Trophoblast cell (in vitro differentiated cells and primary cell): Measurements from ENCODE around the gene CXCR4.

Source experiments
- DNase-seq, 2 donors: peaks; one replicate each; pipeline ENCODE4 v3.0.0-alpha.2; 2016
- H2AFZ ChIP-seq: 2 replicates; pipeline ENCODE4 v1.6.1; 2013; ENCODE audit warnings: low read length, moderate library complexity, mild to moderate bottlenecking; ENCODE audit not compliant: insufficient read depth, poor library complexity
- H2AK5ac ChIP-seq: 2 replicates; pipeline ENCODE4 v1.6.1; 2013; ENCODE audit warnings: mild to moderate bottlenecking, low read length
- H2BK120ac ChIP-seq: 2 replicates; pipeline ENCODE4 v1.6.1; 2013; ENCODE audit warnings: low read length, mild to moderate bottlenecking, moderate library complexity; ENCODE audit not compliant: insufficient read depth, poor library complexity
- H2BK12ac ChIP-seq: 2 replicates; pipeline ENCODE4 v1.6.1; 2013; ENCODE audit warnings: mild to moderate bottlenecking, low read length, moderate library complexity
- H2BK5ac ChIP-seq: 2 replicates; pipeline ENCODE4 v1.6.1; 2013; ENCODE audit warnings: low read length, low read depth, moderate library complexity, mild to moderate bottlenecking; ENCODE audit not compliant: poor library complexity
- H3K14ac ChIP-seq: 2 replicates; pipeline ENCODE4 v1.6.1; 2013; ENCODE audit warnings: mild to moderate bottlenecking, low read length
- H3K18ac ChIP-seq: 2 replicates; pipeline ENCODE4 v1.6.1; 2013; ENCODE audit warnings: mild to moderate bottlenecking, low read length
- H3K23ac ChIP-seq: 2 replicates; pipeline ENCODE4 v1.6.1; 2013; ENCODE audit warnings: low read length
- H3K27ac ChIP-seq: 2 replicates; pipeline ENCODE4 v1.5.1; 2013; ENCODE audit warnings: low read depth, mild to moderate bottlenecking, inconsistent platforms, low read length, moderate library complexity
- H3K27me3 ChIP-seq: 2 replicates; pipeline ENCODE4 v1.6.1; 2013; ENCODE audit warnings: inconsistent platforms, mild to moderate bottlenecking, low read length, moderate library complexity; ENCODE audit not compliant: insufficient read depth
- H3K36me3 ChIP-seq, 2 experiments: 1 replicate in 1 of 2; 2 replicates in 1 of 2; pipeline ENCODE4 v1.6.1; 2013; ENCODE audit warnings: low read length in 2 of 2, mild to moderate bottlenecking in 2 of 2, moderate library complexity in 1 of 2; ENCODE audit not compliant: insufficient read depth in 2 of 2, control insufficient read depth in 1 of 2
- H3K4ac ChIP-seq: 2 replicates; pipeline ENCODE4 v1.6.1; 2013; ENCODE audit warnings: low read depth, mild to moderate bottlenecking, low read length, moderate library complexity
- H3K4me1 ChIP-seq, 2 experiments: 1 replicate in 1 of 2; 2 replicates in 1 of 2; pipeline ENCODE4 v1.6.1; 2013; ENCODE audit warnings: low read length in 2 of 2, mild to moderate bottlenecking in 2 of 2, moderate library complexity in 1 of 2; ENCODE audit not compliant: insufficient read depth in 2 of 2, control insufficient read depth in 1 of 2
- H3K4me2 ChIP-seq: 2 replicates; pipeline ENCODE4 v1.6.1; 2013; ENCODE audit warnings: inconsistent platforms, mild to moderate bottlenecking, low read length, moderate library complexity
- H3K4me3 ChIP-seq: 2 replicates; pipeline ENCODE4 v1.5.1; 2013; ENCODE audit warnings: mild to moderate bottlenecking, low read depth, low read length, inconsistent platforms
- H3K79me1 ChIP-seq: one replicate; pipeline ENCODE4 v1.6.1; 2013; ENCODE audit warnings: low read length
- H3K79me2 ChIP-seq: 2 replicates; pipeline ENCODE4 v1.6.1; 2013; ENCODE audit warnings: low read length, mild to moderate bottlenecking; ENCODE audit not compliant: control insufficient read depth, insufficient read depth, poor library complexity
- H3K9ac ChIP-seq: 2 replicates; pipeline ENCODE4 v1.6.1; 2013; ENCODE audit warnings: mild to moderate bottlenecking, low read length
- H3K9me3 ChIP-seq: 2 replicates; pipeline ENCODE4 v1.6.1; 2013; ENCODE audit warnings: low read depth, mild to moderate bottlenecking, control low read depth, inconsistent platforms, low read length; ENCODE audit not compliant: insufficient read depth
- H4K12ac ChIP-seq: 2 replicates; pipeline ENCODE4 v1.6.1; 2013; ENCODE audit warnings: low read depth, mild to moderate bottlenecking, low read length, moderate library complexity
- H4K8ac ChIP-seq: 2 replicates; pipeline ENCODE4 v1.6.1; 2013; ENCODE audit warnings: low read depth, mild to moderate bottlenecking, low read length, moderate library complexity
- H4K91ac ChIP-seq: one replicate; pipeline ENCODE4 v1.6.1; 2013; ENCODE audit warnings: low read depth, mild to moderate bottlenecking, low read length, moderate library complexity
- WGBS: extraction: QIAGEN DNeasy Blood & Tissue Kit; methylation state at CpG from one replicate; pipeline ENCODE4 v1.1.7; 2013; ENCODE audit warnings: missing lambda C conversion rate; ENCODE audit not compliant: insufficient read length, insufficient coverage; ENCODE audit errors: extremely low coverage; 5-methylcytosine and 5-hydroxymethylcytosine counted together

CXCR4 gene

GRCh38 chr2:136080114-136080513 lies 37.8 kb downstream of the CXCR4 start:
- Histone ChIP-seq H3K79me1 (no peaks in the 10 kb centered on the region), H4K12ac (no peak overlapping the region), H3K79me2 (no peaks in the 10 kb centered on the region), H3K9ac (no peak overlapping the region), H3K4me1 (peaks cover 0 to 2% of the 10 kb centered on the region in 2 experiments), H2BK5ac (no peak overlapping the region), H3K14ac (no peak overlapping the region), H2AK5ac (no peak overlapping the region), H2AFZ (no peak overlapping the region), H2BK12ac (no peak overlapping the region), H3K27ac (no peak overlapping the region), H3K4me2 (no peak overlapping the region), H3K36me3 (no peaks in the 10 kb centered on the region), H3K27me3 (no peaks in the 10 kb centered on the region), H3K4me3 (no peak overlapping the region), H4K8ac (no peak overlapping the region), H3K18ac (no peak overlapping the region), H4K91ac (no peak overlapping the region), H3K4ac (no peak overlapping the region), H3K9me3 (peaks cover 4% of the 10 kb centered on the region), H2BK120ac (no peak overlapping the region), H3K23ac (no peak overlapping the region)
- no CpG with 5 or more reads among the region's 2 CpGs for whole genome bisulfite sequencing
- DNase-seq, result peak in 1 of 2 donors; percentile 36

- H3K14ac ChIP-seq, result no peak overlapping the region
- no peaks in the 10 kb centered on the region for H3K79me2 ChIP-seq
- H3K23ac ChIP-seq, result no peak overlapping the region
- H3K4me1 ChIP-seq, result peaks cover 0 to 2% of the 10 kb centered on the region in 2 experiments
- no peak overlapping the region for H2AFZ ChIP-seq
- no peak overlapping the region for H2AK5ac ChIP-seq
- H4K12ac ChIP-seq, result no peak overlapping the region
- H3K36me3 ChIP-seq, result no peaks in the 10 kb centered on the region
- no peak overlapping the region for H4K8ac ChIP-seq
- no peak overlapping the region for H4K91ac ChIP-seq
- H2BK12ac ChIP-seq, result no peak overlapping the region
- no peak overlapping the region for H2BK5ac ChIP-seq
- H3K4me3 ChIP-seq, result no peak overlapping the region
- H3K9ac ChIP-seq, result no peak overlapping the region
- DNase-seq, result no peak
- no peak overlapping the region for H3K27ac ChIP-seq
- H3K27me3 ChIP-seq, result no peaks in the 10 kb centered on the region
- no peak overlapping the region for H2BK120ac ChIP-seq
- H3K4ac ChIP-seq, result no peak overlapping the region
- no peaks in the 10 kb centered on the region for H3K79me1 ChIP-seq
- H3K18ac ChIP-seq, result no peak overlapping the region
- H3K4me2 ChIP-seq, result no peak overlapping the region
- WGBS, result no CpG with 5 or more reads among the region's 5 CpGs
- H3K9me3 ChIP-seq, result peaks cover 4% of the 10 kb centered on the region
These were observed 40.8 kb downstream of the CXCR4 start for GRCh38 chr2:136077107-136077506.

- Histone ChIP-seq H3K18ac (no peak overlapping the region), H2AK5ac (no peak overlapping the region), H3K4me2 (no peak overlapping the region), H2BK120ac (no peak overlapping the region), H4K8ac (no peak overlapping the region), H3K79me1 (no peaks in the 10 kb centered on the region), H3K36me3 (no peaks in the 10 kb centered on the region), H2BK12ac (no peak overlapping the region), H3K9ac (no peak overlapping the region), H3K27me3 (no peaks in the 10 kb centered on the region), H4K91ac (no peak overlapping the region), H3K14ac (no peak overlapping the region), H3K23ac (no peak overlapping the region), H3K27ac (no peak overlapping the region), H3K9me3 (peaks cover 4% of the 10 kb centered on the region), H3K4me3 (no peak overlapping the region), H2AFZ (no peak overlapping the region), H3K4ac (no peak overlapping the region), H4K12ac (no peak overlapping the region), H2BK5ac (no peak overlapping the region), H3K79me2 (no peaks in the 10 kb centered on the region), H3K4me1 (peaks cover 0 to 2% of the 10 kb centered on the region in 2 experiments)
- WGBS, result no CpG with 5 or more reads among the region's 12 CpGs
- peak in 1 of 2 donors; percentile 37 for DNase-seq
These were observed 42.5 kb downstream of the CXCR4 start for GRCh38 chr2:136075476-136075875.

- Histone ChIP-seq H4K91ac (no peak overlapping the region), H3K4me2 (no peak overlapping the region), H2AK5ac (no peak overlapping the region), H3K79me2 (no peaks in the 10 kb centered on the region), H2AFZ (no peak overlapping the region), H4K8ac (no peak overlapping the region), H3K27ac (no peak overlapping the region), H3K18ac (no peak overlapping the region), H3K14ac (no peak overlapping the region), H3K36me3 (no peaks in the 10 kb centered on the region), H3K4me3 (no peak overlapping the region), H3K9me3 (peaks cover 3% of the 10 kb centered on the region), H3K4ac (no peak overlapping the region), H2BK12ac (no peak overlapping the region), H3K79me1 (no peaks in the 10 kb centered on the region), H2BK5ac (no peak overlapping the region), H2BK120ac (no peak overlapping the region), H3K9ac (no peak overlapping the region), H3K4me1 (no peaks in the 10 kb centered on the region), H4K12ac (no peak overlapping the region), H3K27me3 (no peaks in the 10 kb centered on the region), H3K23ac (no peak overlapping the region)
- WGBS, result no CpG with 5 or more reads among the region's 3 CpGs
- DNase-seq, result no peak
These were observed 45.3 kb downstream of the CXCR4 start for GRCh38 chr2:136072621-136073020.
